Activated CD4-positive, CD25-positive, alpha-beta regulatory T cell treated with anti-CD3 and anti-CD28 coated beads, Interleukin-2, amount 50 U/mL, for 24 hours (primary cell): Measurements from ENCODE around the gene TEAD4.
"Not testable (repeated sequence)": the region's sequence is repeated elsewhere in the genome, so short reads cannot be mapped to it uniquely, and the experiment has no call there.

Source experiments
- ATAC-seq, 2 donors: fragments of 150-1000 bp; cut with Tn5 transposase; one replicate each; pipeline ENCODE4 v1.10.0; 2021; ENCODE audit warnings: mild to moderate bottlenecking in 1 of 2, moderate library complexity in 1 of 2

TEAD4 gene

GRCh38 chr12:3054374-3054773 is 95.2 kb downstream of the TEAD4 start:
- ATAC-seq: no peak

- no peak for ATAC-seq
Observed at GRCh38 chr12:3055026-3055703, 96.0 kb downstream of the TEAD4 start.

- no peak for ATAC-seq
Observed at GRCh38 chr12:3055704-3056467, 96.7 kb downstream of the TEAD4 start.

GRCh38 chr12:3061059-3061458 is 101.9 kb downstream of the TEAD4 start:
- no peak for ATAC-seq

- ATAC-seq: no peak
Observed at GRCh38 chr12:3061501-3062215, 102.5 kb downstream of the TEAD4 start.

GRCh38 chr12:3065300-3065699 is 106.1 kb downstream of the TEAD4 start:
- no peak for ATAC-seq

- ATAC-seq: not testable (repeated sequence)
Observed at GRCh38 chr12:3065846-3066245, 106.6 kb downstream of the TEAD4 start.

GRCh38 chr12:3069714-3070113 is 110.5 kb downstream of the TEAD4 start:
- ATAC-seq: no peak

- ATAC-seq: no peak
Observed at GRCh38 chr12:3071107-3071506, 111.9 kb downstream of the TEAD4 start.

GRCh38 chr12:3071710-3072109 is 112.5 kb downstream of the TEAD4 start:
- no peak for ATAC-seq

- ATAC-seq: peak; percentile 54 to 61
Observed at GRCh38 chr12:3073438-3074250, 114.4 kb downstream of the TEAD4 start.

GRCh38 chr12:3075315-3075714 is 116.1 kb downstream of the TEAD4 start:
- ATAC-seq: no peak

GRCh38 chr12:3076730-3077571 is 117.8 kb downstream of the TEAD4 start, which contains the start of gene TSPAN9:
Gene TSPAN9 (plus strand): TSS chr12:3077379. CDS start chr12:3201194, 123,815 bp downstream.
- ATAC-seq: peak; percentile 83 to 85

- ATAC-seq: no peak
Observed at GRCh38 chr12:3077572-3078081, 118.4 kb downstream of the TEAD4 start.

GRCh38 chr12:3078086-3078820 is 119.1 kb downstream of the TEAD4 start:
- ATAC-seq: no peak

GRCh38 chr12:3081091-3081490 is 121.9 kb downstream of the TEAD4 start:
- ATAC-seq: no peak

GRCh38 chr12:3081886-3082285 is 122.7 kb downstream of the TEAD4 start:
- ATAC-seq: no peak

- no peak for ATAC-seq
Observed at GRCh38 chr12:3083241-3083920, 124.2 kb downstream of the TEAD4 start.

GRCh38 chr12:3083921-3084347 is 124.7 kb downstream of the TEAD4 start:
- ATAC-seq: no peak

GRCh38 chr12:3084742-3085141 is 125.5 kb downstream of the TEAD4 start:
- ATAC-seq: no peak
